HTR-8/SVneo (cell line): Measurements from ENCODE around the gene MIOX.
A peak's percentile ranks its signal among the peaks of the same experiment; 100 is the strongest.

ENCODE experiments used
- DNase-seq: peaks from one replicate; pipeline ENCODE4 v3.0.0; 2011; ENCODE audit warnings: low spot score, mixed read lengths; ENCODE audit not compliant: insufficient read length
- FAIRE-seq: peaks from 2 replicates; lab custom pipeline; 2011; peaks lifted over from hg19 to GRCh38; lab: Jason Lieb, UNC

The MIOX gene

DNA sequence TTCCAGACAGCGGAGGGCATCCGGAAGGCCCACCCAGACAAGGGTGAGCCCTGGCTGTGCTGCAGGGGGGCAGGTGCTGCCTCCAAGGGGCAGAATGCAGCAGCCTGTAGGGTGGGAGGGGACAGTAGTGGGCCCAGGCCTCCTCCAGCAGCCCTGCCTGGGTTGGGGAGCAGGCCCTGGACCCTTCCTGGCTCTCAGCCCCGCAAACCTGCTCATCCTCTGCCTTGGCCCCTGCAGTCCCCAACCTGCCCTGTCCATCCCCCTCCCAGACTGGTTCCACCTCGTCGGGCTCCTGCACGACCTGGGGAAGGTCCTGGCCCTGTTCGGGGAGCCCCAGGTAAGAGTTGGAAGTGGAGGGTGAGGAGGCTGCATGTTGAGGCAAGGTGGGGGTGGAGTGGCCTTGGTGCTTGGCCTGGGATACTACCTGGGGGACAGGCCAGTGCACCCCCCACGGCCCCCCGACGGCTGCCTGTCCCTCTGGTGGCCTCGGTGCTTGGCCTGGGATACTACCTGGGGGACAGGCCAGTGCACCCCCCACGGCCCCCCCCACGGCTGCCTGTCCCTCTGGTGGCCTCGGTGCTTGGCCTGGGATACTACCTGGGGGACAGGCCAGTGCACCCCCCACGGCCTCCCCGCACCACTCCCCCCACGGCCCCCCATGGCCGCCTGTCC lies 1.5 kb downstream of the MIOX start:
- FAIRE-seq (no peak), DNase-seq (no peak)

DNA sequence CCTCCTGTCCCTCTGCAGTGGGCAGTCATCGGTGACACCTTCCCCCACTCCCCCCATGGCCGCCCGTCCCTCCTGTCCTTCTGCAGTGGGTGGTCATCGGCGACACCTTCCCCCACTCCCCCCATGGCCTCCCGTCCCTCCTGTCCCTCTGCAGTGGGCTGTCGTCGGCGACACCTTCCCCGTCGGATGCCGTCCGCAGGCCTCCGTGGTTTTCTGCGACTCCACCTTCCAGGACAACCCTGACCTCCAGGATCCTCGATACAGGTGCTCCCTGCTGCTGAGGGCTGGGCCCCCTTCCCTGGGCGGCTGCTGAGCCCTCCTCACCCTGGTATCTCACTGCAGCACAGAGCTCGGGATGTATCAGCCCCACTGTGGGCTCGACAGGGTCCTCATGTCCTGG lies 2.2 kb downstream of the MIOX start:
- FAIRE-seq (no peak), DNase-seq (no peak)

DNA sequence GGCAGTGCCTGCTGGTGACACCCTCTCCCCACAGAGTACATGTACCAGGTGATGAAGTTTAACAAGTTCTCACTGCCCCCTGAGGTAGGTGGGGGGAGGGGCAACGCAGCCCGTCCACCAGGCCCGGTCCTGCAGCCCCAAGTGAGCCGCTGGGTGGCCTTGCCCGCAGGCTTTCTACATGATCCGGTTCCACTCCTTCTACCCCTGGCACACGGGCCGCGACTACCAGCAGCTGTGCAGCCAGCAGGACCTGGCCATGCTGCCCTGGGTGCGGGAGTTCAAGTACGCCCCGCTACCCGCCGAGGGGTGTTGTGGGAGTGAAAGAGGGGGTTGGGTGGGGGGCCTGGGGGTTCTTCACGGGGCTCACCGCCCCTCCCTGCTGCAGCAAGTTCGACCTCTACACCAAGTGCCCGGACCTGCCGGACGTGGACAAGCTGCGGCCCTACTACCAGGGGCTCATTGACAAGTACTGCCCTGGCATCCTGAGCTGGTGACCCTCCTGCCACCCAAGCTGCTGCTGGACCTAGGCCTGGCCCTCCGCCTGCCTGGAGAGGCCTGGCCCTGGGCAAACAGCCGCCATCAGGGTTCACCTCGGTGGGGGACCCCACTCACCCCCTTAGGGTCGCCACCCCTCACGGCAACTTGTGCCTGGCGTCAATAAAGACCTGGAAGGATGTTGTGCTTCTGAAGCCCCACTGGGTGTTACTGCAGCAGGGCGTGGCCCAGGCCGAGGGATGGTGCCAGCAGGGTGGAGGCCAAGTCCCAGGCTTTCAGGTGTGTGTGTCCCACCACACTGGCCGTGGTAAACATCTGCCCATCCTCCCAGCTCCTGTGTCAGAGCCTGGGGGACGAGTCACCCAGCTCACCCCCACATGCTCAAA lies 2.9 kb downstream of the MIOX start:
- FAIRE-seq (no peak), DNase-seq (no peak)

DNA sequence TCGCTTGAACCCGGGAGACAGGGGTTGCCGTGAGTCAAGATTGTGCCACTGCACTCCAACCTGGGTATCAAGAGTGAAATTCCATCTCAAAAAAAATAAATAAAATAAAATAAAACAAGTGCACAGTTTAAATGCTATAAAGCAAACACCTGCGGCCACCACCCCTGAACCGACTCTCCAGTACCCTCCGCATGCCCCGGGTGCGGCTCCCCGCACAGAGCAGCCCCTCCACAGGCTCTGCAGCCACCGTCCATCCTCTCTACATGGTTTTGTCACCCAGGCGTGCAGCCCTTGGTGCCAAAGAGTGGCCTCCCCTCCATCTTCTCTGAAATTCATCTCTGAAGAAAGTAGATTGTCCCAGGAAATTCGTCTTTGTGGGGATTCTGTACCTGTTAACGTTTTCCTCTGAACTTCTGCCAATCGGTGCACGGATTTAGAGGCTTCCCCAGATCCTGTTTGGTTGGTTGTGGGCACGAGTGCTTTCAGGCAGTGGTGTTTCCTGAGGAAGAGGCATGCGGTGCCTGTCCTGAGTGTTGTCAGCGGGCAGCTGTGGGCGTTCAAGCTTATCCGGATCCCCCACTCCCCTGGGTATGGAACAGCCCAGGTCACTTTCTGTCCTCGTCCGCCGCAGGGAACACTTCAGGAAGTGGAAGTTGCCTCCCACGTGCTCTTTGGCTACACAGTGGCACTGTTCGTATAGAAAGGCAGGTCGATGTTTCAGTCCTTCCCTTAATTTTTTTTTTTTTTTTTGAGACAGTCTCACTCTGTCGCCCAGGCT lies 4.1 kb downstream of the MIOX start:
- FAIRE-seq (no peak), DNase-seq (no peak)

DNA sequence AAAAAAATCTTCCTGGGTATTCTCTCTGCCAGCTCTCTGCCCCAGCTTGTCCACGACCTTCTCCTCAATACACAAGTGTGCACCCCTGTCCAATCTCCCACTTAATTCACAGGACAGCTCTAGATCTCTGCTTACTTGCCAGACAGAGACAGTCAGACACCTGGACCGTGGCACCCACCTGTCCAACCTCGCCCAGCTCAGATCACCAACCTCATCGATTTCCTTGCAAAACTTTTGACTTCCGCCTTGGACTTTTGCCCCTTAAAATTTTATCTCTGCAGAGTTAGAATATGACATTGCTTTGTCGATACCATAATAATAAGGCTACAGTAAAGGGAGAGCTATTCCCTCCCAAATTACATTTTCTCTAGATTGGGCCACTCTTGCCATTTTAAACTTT lies 10.4 kb downstream of the MIOX start:
- DNase-seq, result no peak
- FAIRE-seq, result no peak

DNA sequence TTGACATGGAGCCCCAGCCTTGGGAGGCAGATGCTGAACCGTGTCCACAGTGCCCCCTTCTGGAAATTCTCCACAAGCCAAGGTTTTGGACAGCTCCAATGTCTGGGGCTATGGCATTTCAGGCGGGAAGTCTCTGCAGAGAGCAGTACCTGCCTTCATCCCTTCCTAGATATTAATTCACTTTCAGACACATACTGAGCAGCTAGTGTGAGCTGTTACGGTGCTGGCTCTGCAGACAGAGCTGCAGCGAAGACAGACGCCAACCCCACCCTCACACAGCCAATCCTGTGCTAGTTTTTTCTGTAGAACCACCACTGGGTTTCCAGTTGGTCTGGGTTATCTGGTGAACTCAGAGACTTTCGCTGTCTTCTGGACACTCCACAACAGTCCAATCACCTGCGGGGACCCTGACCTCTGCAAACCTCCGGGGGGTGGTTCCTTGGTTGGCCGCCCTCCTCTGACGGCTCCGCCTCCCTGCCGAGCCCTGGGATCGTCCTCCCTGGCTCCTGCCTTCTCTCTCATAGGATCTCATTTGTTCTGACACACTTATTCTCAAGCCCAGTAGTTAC lies 11.7 kb downstream of the MIOX start:
- DNase-seq, result peak; percentile 70
- FAIRE-seq, result no peak

DNA sequence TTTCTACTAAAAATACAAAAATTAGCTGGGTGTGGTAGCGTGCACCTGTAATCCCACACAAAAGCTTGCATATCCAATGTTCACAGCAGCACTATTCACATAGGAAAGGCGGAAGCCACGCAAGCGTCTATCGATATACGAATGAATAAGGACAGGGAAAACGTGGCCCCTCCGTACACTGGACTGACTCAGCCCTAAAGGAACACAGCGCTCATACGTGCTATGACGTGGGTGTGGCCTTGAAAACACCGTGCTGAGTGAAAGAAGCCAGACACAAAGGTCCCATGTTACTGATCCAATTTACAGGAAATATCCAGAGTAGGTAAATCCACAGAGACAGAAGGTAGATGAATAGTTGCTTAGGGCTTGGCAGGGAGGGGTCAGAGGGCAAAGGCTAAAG lies 13.8 kb downstream of the MIOX start:
- no peak for DNase-seq
- FAIRE-seq, result no peak

DNA sequence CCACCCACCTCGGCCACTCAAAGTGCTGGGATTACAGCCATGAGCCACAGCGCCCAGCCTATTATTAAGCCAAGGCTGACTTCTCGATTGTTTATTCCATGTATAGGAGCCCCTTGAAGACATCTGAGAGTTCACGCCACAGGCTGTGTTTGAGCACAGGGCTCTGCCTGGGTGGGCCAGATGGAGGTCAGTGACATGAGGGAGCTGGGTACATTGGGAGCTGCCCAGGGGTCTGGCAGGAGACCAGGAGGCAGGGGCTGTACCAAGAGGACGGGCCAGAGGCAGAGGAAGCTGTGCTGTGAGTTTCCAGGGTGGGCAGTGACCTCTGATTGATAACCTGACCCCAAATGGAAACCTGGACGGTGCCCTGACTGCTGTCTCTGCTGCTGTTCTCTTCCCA lies 15.4 kb downstream of the MIOX start:
- no peak for FAIRE-seq
- no peak for DNase-seq

DNA sequence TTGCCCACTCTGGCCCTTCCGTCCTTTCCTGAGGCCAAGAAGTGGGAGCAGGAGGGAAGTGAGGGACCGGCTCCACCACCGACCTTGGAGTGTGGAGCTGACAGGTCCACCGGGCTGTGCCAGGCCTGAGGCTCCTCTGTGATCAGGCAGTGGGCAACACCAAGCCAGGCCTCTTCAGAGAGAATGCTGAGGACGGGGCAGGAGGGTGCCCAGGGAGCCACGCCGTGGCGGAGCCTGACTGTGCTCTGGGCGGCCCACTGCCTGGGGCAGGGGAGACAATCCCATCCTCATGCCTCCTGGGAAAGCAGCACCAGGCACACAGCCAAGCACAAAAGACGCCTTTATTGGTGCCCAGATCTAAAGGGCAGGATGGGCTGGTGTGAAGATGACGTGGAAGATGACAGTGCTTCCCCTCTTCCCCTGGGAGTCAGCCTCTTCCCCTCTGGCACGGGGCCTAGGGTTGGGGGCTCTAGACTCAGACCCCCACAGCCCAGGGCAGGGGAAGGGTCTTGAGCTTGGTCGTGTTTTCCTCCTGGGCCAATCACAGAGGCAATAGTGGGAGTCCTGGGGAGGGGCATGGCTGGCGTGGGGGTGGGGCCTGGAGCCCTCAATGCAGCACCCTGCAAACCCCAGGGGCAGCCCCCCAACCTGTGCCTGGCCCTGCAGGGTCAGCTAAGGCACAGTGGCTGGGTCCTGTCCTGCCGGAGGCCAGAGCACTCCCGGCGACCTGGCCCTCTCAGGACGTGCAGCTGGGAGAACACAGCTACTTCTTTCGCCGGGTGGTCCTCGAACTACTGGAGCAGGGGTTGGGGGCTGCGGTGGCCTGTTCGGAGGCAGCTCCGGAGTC lies 16.2 kb downstream of the MIOX start:
- FAIRE-seq (no peak), DNase-seq (no peak)

DNA sequence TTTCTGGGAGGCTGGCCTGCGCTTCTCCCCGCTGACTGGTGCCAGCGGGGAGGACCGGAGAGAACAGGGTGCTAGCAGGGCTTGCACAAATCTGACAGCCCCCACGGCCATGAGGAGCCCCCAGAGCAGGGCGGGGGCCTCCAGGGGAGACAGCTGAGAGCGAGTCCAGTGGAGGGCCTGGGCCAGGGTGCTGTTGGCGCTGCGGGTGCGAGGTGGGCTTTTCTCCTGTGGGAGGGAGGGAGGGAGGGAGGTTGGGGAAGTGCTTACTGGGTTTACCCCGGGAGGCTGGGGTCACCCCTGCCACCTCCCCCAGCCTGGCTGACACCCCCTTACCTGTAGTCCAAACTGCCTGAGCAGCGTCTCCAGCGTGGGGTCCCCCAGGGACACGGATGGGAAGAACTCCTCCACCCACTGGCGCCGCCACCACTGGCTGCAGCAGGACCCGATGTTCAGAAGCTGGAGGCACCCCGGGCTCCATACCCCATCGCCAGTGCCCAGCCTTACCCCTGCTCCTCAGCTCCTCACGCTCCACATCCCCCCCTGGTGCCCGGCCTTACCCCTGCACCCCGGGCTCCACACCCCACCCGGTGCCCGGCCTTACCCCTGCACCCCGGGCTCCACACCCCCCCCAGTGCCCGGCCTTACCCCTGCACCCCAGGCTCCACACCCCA lies 17.0 kb downstream of the MIOX start:
- no peak for FAIRE-seq
- DNase-seq, result no peak

DNA sequence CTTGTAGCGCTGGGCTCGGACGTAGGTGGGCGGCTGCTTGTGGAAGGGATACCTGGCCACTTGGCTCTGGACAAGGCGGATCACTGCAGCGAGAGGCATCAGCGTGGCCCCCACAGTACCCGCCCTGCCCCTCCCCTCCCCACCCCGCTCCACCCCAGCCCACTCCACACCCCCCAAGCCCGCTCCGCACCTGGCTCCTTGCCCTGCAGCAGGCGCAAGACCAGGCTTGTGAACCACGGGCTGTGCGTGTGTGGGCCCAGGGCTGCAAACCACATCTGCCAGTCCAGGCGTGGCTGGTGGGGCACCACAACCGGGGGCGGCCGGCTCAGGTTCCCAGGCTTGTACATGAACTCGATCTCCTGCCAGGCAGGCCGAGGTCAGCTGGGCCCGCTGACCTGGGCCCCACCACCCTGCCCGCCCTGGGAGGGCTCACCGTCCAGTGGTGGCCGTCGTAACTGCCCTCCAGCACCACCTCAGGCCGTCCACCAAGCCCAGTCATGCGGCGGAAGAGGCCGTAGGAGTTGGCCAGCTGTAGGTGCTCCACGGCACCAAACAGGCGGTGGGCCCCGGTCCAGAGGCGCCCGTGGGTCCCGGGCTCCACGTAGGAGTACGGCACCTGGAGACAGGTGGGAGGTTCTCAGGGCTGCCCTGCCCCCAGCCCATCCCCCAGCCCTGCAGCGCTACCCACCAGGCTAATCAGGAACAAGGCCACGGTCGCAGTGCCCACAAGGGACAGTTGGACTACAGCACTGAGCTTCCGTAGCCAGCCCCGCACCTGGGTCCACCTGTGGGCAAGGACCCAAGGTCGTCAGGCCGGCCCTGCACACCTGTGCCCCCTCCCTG lies 17.9 kb downstream of the MIOX start:
- DNase-seq (no peak), FAIRE-seq (no peak)

DNA sequence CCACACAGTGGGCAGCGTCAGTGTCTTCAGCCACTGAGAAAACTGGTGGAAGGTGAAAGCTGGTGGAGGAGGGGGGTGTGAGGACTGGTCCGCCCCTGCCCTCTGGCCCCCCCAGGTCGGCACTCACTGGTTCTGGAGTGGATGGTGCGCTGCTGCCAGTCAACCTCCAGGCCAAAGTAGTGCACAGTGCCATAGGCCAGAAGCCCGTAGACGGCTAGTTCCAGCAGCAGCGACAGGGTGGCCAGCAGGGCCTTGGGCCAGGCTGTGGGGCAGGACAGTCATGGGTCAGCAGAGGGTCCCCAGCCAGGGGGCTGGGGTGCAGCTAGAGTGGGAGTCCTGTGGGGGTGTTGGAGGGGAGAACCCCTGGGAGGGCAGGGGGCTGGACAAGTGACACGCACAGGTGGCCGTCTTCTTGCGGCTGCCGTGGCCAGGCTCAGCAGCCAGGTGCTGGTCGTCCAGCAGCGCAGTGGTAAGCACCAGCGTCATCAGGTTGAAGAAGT lies 18.7 kb downstream of the MIOX start:
- DNase-seq (no peak), FAIRE-seq (no peak)

DNA sequence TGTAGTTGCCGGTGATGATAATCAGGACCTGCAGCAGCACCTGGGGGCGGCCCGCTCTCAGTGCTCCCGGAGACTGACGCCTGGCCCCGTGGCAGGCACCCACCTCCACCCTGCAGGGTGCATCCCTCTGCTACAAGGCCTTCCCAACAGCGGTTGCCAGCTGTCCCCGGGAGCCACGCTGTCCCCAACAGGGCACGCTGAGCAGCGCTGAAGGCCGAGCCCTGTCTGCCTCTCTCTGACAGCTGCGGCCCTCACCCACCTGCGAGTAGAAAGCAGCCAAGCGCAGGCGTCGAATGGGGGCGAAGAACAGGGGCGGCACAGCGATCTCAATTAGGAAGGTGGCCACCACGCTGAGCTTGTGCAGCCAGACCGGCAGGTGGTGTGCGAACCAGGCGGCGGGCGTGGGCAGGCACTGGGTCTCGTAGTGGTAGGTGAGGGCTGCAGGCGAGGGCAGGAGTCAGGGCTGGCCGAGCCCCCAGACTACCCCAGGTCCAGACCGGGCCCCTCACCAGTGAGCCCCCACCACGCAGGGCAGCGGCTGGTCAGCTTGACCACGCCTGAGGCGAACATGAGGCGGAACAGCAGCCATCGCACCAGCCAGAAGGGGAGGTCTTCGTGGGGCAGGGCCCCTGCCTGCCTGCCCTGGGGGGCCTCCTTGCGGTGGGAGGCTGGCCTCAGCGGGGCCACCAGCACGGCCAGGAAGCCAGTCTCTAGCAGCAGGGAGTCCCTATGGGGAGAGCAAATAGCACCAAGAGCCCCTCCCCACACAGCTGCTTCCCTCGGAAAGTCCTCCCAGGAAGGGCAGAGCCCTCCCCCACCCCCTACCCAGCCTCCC lies 19.3 kb downstream of the MIOX start:
- no peak for DNase-seq
- no peak for FAIRE-seq

DNA sequence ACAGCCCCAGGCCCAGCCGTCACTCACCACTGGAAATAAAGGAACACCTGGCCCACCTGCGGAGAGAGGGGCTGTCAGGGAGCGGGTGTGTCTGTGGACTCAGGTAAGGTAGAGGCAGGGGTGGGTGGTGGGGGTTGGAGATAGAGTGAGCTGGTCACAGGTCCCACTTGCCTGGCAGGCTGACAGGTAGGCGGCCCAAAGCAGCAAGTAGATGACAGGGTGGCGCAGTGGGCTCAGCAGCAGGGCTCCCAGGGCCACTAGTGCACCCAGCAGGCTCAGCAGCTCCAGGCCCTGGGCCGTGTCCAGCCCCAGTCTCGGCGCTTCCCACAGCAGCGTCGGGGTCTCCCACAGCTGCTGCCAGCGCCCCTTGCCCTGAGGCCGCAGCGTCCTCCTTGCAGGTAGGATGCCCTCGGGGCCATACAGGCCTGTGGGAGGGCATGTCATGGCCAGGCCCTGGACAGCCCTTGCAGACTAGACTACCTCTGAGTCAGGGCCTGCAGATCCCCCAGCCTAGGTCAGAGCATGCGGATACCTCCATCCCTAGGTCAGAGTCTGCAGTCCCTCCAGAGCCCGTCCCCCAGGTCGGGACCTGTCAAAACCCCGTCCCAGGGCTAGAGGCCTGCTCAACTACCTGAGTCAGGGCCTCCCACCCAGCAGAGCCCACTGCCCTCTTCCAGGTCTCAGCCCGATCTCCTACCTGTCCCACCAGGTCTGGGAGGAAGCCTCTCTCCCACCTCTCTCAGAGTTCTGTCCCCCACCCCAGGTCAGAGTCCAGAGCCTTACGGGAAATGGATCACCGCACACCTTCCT lies 20.2 kb downstream of the MIOX start:
- peak; percentile 23 for FAIRE-seq
- DNase-seq, result no peak

DNA sequence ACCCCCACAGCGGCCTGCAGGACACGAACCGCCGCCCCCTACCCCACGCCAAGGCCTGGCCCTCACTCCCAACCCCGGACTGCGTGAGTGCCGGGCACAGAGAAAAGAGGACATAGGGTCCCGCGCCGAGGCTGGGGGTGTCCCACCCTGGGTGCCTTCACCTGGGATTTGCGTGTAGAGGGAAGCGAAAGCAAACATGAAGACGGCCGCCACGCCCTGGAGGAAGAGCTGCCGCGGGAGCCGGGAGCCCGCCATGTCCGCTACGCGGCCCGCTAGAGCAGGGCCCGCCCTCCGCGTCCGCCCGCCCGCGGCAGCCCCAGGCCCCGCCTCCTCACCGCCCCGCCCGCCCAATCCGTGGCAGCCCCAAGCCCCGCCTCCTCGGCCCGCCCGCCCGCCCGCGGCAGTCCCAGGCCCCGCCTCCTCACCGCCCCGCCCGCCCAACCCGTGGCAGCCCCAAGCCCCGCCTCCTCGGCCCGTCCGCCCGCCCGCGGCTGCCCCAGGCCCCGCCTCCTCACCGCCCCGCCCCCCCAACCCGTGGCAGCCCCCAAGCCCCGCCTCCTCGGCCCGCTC lies 20.8 kb downstream of the MIOX start, which contains the start of gene LMF2:
Gene LMF2, minus strand, starts transcription at position 282 of the 570 bp plus-strand sequence. Its CDS starts 27 bp downstream, at position 255.
- DNase-seq (peak; percentile 73), FAIRE-seq (no peak)
